PC-9 (cell line): ENCODE measurements around the gene DNAH11. TPM values are rescaled to one million over a fixed set of nuclear protein-coding genes. Genes with fewer than 3 reads are reported as not detected.

Experiments used
- BruUV-seq: library from RNA; stranded (reverse); fragments of 400-500 nt; replicated peaks from 2 replicates; lab custom pipeline; 2021; lab: Mats Ljungman, UMichigan
- CTCF ChIA-PET: fragments of 300-600 bp; sonication (Branson Sonifier 250); formaldehyde crosslinking; loops from one replicate; lab custom pipeline; 2022; ENCODE audit warnings: antibody characterized with exemption; lab: Charles Lee
- POLR2A ChIA-PET: fragments of 300-600 bp; sonication (Branson Sonifier 250); formaldehyde crosslinking; loops from one replicate; lab custom pipeline; 2022; ENCODE audit warnings: antibody characterized with exemption; ENCODE audit not compliant: unreplicated experiment; lab: Charles Lee
- DNase-seq, 2 experiments: peaks; one replicate each; pipeline versions ENCODE4 v3.0.0 to v3.0.0-alpha.2; 2015 to 2022; ENCODE audit warnings: mixed read lengths in 1 of 2
- H2AFZ ChIP-seq: fragments of 200-600 bp; sonication (generic); 2 replicates; pipeline ENCODE4 v1.8.1; 2017; ENCODE audit warnings: antibody characterized with exemption
- H3F3A ChIP-seq: fragments of 200-600 bp; sonication (generic); 2 replicates; pipeline ENCODE4 v1.8.1; 2017; ENCODE audit warnings: antibody characterized with exemption, mild to moderate bottlenecking, low read depth; ENCODE audit not compliant: insufficient read depth
- H3K27ac ChIP-seq: fragments of 200-600 bp; sonication (generic); 2 replicates; pipeline ENCODE4 v1.6.1; 2016; ENCODE audit warnings: mixed run types
- H3K27me3 ChIP-seq: fragments of 200-600 bp; sonication (generic); 2 replicates; pipeline ENCODE4 v1.6.1; 2016; ENCODE audit warnings: low read depth, mixed run types; ENCODE audit not compliant: insufficient read depth
- H3K36me3 ChIP-seq: fragments of 200-600 bp; sonication (generic); 2 replicates; pipeline ENCODE4 v1.6.1; 2016; ENCODE audit warnings: low read depth, mixed run types
- H3K4me1 ChIP-seq: fragments of 200-600 bp; sonication (generic); replicated peaks from 2 replicates; pipeline ENCODE4 v1.6.1; 2016; ENCODE audit warnings: mixed run types; ENCODE audit not compliant: insufficient read depth
- H3K4me2 ChIP-seq: fragments of 200-600 bp; sonication (generic); 2 replicates; pipeline ENCODE4 v1.6.1; 2017; ENCODE audit warnings: mixed run types
- H3K4me3 ChIP-seq: fragments of 200-600 bp; sonication (generic); 2 replicates; pipeline ENCODE4 v1.6.1; 2016; ENCODE audit warnings: mixed run types
- H3K79me2 ChIP-seq: fragments of 200-600 bp; sonication (generic); 2 replicates; pipeline ENCODE4 v1.6.1; 2017; ENCODE audit warnings: low read depth, mixed run types
- H3K9me2 ChIP-seq: fragments of 200-600 bp; sonication (generic); 2 replicates; pipeline ENCODE4 v1.8.1; 2017; ENCODE audit warnings: mild to moderate bottlenecking; ENCODE audit not compliant: insufficient read depth
- H3K9me3 ChIP-seq: fragments of 200-600 bp; sonication (generic); 2 replicates; pipeline ENCODE4 v1.8.1; 2016; ENCODE audit warnings: low read depth; ENCODE audit not compliant: insufficient read depth
- H4K20me1 ChIP-seq: fragments of 200-600 bp; sonication (generic); 2 replicates; pipeline ENCODE4 v1.8.1; 2017; ENCODE audit not compliant: insufficient read depth
- CTCF ChIP-seq: fragments of 200-600 bp; sonication (generic); conservative IDR thresholded peaks from 2 replicates; pipeline ENCODE4 v1.6.1; 2017; ENCODE audit warnings: mixed run types, antibody characterized with exemption, mild to moderate bottlenecking, moderate library complexity
- EZH2 ChIP-seq: fragments of 200-600 bp; sonication (generic); IDR thresholded peaks from 2 replicates; pipeline ENCODE4 v1.8.0; 2017; ENCODE audit warnings: antibody characterized with exemption, low read depth
- intact Hi-C: fragments of 100-400 bp; cut with micrococcal nuclease; formaldehyde crosslinking; loops from one replicate; pipeline ENCODE4 v1.10.0; 2022; ENCODE audit not compliant: unreplicated experiment
- total RNA-seq: library from RNA; stranded (reverse); gene quantifications from 2 replicates; pipeline ENCODE4 v1.2.3, GENCODE V29; 2021

The DNAH11 gene
- total RNA-seq, 1 experiment from 2014 or later = not detected

- no peak for DNase-seq
- intact Hi-C loops = no loop called here
- H3K27ac ChIP-seq = no peak overlapping the region
- BruUV-seq = no TSS peak
- POLR2A ChIA-PET = no interaction called here
- no peaks in the 10 kb centered on the region for H3K79me2 ChIP-seq
- H3K9me2 ChIP-seq = no peaks in the 10 kb centered on the region
- no peaks in the 10 kb centered on the region for H3K4me1 ChIP-seq
- CTCF ChIA-PET = no interaction called here
- H3K9me3 ChIP-seq = no peaks in the 10 kb centered on the region
- no peak overlapping the region for H3K4me3 ChIP-seq
- H3K36me3 ChIP-seq = no peaks in the 10 kb centered on the region
- TF ChIP-seq CTCF (no peak), EZH2 (no peak)
- no peak overlapping the region for H2AFZ ChIP-seq
- no peaks in the 10 kb centered on the region for H3K27me3 ChIP-seq
- H3K4me2 ChIP-seq = no peak overlapping the region
- H3F3A ChIP-seq = 0 out of 2 replicates have a peak, but pooled peaks cover 3% of the 10 kb centered on the region
- no peaks in the 10 kb centered on the region for H4K20me1 ChIP-seq
Measured at GRCh38 chr7:21887353-21887752, 344.5 kb downstream of the DNAH11 start.

- no peaks in the 10 kb centered on the region for H4K20me1 ChIP-seq
- no peaks in the 10 kb centered on the region for H3K79me2 ChIP-seq
- CTCF ChIA-PET = no interaction called here
- intact Hi-C loops = no loop called here
- H3K36me3 ChIP-seq = no peaks in the 10 kb centered on the region
- no peaks in the 10 kb centered on the region for H3K4me1 ChIP-seq
- no peak overlapping the region for H3K27ac ChIP-seq
- no peak overlapping the region for H3K4me2 ChIP-seq
- no peak overlapping the region for H2AFZ ChIP-seq
- no peaks in the 10 kb centered on the region for H3K9me3 ChIP-seq
- no TSS peak for BruUV-seq
- H3K27me3 ChIP-seq = no peaks in the 10 kb centered on the region
- POLR2A ChIA-PET = no interaction called here
- H3K4me3 ChIP-seq = no peak overlapping the region
- TF ChIP-seq EZH2 (no peak), CTCF (no peak)
- H3F3A ChIP-seq = 0 out of 2 replicates have a peak, but pooled peaks cover 3% of the 10 kb centered on the region
- no peak for DNase-seq
- no peaks in the 10 kb centered on the region for H3K9me2 ChIP-seq
Measured at GRCh38 chr7:21887779-21888178, 344.9 kb downstream of the DNAH11 start.

GRCh38 chr7:21891291-21891690, 348.5 kb downstream of the DNAH11 start:
- Histone ChIP-seq H3K27me3 (no peaks in the 10 kb centered on the region), H3K36me3 (no peaks in the 10 kb centered on the region), H3K4me1 (no peaks in the 10 kb centered on the region), H3K4me3 (no peak overlapping the region), H4K20me1 (no peaks in the 10 kb centered on the region), H3K4me2 (no peak overlapping the region), H3K9me3 (no peaks in the 10 kb centered on the region), H3K9me2 (no peaks in the 10 kb centered on the region), H3F3A (0 out of 2 replicates have a peak, but pooled peaks cover 3% of the 10 kb centered on the region), H3K79me2 (no peaks in the 10 kb centered on the region), H2AFZ (no peak overlapping the region), H3K27ac (no peak overlapping the region)
- CTCF ChIA-PET = no interaction called here
- no TSS peak for BruUV-seq
- POLR2A ChIA-PET = no interaction called here
- intact Hi-C loops = no loop called here
- no peak for DNase-seq
- TF ChIP-seq EZH2 (no peak), CTCF (no peak)
